Activated CD4-positive, alpha-beta T cell treated with anti-CD3 and anti-CD28 coated beads, Interleukin-2, amount 50 U/mL, for 4 hours (primary cell): ENCODE data around the gene FHDC1.

Source experiments
- DNase-seq, 2 experiments: peaks; one replicate each; pipeline ENCODE4 v3.0.0-alpha.2; 2020

FHDC1 gene

DNA sequence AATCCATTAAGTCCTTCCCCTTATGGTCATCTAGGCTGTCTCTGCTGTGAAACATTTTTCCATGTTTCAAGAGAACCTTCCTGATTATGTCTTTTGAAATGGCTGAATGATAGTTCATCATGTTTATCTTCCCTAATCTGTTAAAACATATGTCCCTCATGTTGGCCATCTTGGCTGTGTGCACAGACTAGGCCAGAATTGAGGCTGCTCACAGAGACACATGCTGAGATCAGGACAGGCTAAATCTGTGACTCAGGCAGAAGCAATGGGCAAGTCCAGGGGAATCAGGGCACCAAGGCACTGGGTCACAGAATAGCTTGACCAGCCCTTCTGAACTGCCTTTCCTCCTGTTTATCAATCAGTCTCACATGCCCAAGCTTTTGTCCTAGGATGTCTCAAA is 78.3 kb downstream of the FHDC1 start:
- no peak for DNase-seq

DNA sequence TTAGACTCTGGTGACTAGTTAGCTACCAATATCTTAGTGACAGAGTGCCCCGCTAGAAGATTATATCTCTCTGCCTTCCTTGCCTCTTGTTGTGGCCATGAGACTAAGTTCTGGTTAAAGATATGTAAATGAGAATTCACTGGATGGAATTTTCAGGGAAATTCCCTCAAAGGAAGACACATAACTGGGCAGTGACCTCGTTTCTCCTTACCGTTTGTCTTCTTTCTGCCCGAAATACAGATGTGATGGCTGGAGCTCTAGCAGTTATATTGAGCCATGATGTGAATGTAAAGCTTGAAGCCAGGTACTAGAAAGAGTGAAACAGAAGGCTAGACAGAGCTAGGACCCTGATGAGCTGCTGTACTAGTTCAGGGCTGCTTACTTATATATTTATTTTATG is 80.5 kb downstream of the FHDC1 start:
- DNase-seq: no peak

DNA sequence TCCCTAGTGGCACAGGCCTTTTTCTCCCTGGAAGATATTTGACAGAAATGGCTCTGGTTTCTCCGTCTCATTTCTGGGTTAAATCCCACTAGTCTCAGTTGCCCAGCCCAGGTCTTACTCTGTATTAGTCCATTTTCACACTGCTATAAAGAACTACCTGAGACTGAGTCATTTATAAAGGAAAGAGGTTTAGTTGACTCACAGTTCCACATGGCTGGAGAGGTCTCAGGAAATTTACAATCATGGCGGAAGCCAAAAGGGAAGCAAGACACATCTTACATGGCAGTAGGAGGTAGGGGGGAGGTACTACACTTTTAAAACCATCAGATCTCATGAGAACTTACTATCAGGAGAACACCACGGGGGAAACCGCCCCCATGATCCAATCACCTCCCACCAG is 81.9 kb downstream of the FHDC1 start:
- no peak for DNase-seq

DNA sequence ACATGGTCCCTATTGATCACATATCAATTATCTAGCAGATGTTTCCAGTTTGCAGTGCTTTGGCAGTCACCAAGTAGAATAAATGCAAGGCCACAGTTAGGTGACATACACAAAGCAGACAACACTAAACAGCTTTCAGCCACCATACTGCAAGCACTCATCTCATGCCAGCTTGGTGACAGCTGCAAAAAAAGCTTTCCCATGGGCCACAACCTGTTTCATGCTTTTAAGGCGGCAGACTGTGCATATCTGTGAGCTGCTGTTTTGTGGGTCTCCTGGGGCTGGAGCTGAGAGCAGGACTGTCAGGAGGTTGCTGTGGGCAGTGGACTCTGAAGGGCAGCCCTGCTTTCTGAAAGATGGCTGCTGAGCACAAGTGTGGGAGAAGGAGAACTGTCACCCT is 82.6 kb downstream of the FHDC1 start:
- DNase-seq: no peak

DNA sequence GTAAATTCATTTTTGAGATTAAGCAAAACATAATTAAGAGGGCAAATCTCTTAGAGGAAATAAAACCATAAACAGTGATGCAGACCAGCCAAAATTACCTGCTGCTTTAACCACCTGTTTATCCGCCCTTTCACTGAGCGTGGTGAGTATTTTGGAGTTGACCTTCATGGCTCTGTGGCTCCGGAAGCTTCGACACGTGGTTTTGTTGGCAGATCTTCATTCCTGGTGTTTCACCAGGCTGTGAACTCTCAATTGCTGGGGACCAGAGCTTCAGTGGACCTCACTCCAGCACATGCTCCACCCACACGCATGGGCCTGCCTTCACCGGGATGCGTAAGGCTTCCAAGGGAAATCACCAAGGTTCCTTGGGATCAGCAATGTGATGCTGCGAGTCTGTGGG is 83.8 kb downstream of the FHDC1 start:
- no peak for DNase-seq

DNA sequence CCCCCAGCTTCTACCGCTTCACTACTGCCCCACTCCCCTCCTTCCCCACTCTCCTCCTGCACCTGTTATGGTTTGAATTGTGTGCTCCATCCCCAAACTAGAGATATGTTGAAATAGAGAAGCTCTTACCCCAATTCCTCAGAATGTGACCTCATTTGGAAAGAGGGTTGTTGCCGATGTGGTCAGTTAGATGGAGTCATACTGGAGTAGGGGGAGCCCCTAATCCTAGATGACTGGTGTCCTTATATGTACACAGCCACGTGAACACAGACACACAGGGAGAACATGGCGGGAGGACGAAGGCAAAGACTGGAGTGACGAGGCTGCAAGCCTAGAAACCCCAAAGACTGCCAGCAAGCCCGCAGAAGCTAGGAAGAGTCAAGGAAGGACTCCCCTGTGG is 84.3 kb downstream of the FHDC1 start:
- no peak for DNase-seq

DNA sequence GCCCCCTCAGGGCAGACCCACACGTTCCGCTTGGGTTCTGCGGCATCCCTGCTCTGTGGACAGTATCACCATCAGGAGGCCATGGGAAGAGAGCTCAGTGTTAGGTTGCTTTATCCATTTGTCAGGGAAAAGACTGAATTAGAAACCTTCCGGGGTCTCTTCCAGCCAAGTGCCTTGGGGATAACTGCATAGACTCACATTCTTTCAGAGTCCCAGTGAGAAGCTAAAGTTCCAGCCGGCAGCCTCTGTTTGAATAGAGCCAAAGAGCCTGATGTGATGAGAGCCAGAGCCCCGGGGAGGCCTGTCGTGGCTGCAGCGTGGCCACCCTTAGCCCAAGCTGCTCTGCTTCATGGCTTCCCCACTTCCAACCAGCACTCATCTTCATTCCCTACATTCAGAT is 85.2 kb downstream of the FHDC1 start:
- DNase-seq: no peak

DNA sequence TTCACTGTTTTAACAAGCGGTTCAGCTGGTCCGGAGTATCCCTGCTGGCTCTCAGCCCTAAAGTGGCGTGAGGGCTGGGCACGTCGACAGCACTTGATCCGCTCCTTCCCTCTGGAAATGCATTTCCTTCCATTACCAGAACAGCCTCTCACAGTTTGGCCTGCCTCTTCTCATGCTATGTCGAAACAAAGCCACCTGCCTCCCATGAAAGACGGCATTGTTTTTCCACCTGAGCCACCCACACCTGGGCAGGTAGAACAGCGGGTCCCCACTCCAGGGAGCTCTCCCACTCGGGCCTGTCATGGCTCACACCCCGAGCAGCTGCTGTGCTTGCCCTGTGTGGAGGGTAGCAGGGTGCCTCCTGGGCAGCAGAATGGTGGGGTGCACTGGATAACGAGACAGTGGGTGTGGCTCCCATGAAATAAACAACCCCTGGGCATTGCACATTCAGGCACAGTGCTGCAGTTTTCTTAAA is 86.2 kb downstream of the FHDC1 start:
- DNase-seq: no peak

DNA sequence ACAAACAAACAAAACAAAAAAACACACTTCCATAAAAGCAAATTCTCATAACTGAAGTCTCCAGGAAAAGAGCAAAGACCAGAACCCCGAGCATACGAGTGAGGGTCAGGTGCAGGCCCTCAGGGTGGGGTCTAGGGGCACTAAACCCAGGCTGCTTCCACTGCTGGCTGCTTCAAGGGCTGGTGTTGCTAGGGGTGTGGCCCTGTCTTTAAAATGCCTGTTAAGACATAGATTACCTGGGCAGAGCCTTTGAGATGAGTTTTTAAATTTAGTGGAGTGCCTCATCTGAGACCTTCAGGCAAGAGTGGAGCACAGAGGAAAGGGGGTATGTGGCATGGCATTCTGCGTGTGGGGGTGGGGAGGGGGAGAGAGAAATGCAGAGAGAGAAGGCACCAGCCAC is 87.0 kb downstream of the FHDC1 start:
- DNase-seq: no peak

DNA sequence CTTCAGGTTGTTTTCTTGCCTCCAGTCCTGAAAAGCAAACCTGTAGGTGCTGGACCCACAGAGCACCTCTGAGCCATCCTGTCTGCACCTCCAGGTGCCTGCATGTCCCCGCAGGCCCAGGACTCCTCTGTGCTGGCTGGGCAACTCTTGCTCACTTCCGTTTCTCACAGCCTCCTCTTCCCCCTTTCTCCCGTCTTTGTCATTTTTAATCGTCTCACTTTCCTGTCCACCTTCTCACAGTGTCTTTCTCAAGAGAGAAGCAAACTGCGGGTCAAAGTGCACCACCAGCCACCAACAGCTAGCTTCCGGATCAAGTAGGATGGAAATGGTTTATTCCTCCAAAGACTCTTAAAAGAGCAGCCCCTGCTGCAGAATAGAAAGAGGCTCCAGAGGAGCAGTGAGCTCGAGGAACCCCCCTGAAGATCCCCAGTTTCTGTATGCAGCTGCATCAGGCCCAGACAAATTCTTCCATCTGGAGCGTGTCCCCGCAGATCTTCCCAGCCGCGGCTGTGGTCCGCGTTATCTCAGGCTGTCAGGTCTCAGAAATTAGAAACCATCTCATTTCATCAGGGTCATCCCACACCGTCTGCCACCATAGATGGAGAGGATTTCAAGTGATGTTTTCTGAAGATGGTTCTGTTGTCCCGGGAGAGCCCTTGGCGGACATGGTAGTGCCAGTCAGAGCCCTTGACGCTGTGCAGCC is 87.7 kb downstream of the FHDC1 start:
- no peak for DNase-seq

DNA sequence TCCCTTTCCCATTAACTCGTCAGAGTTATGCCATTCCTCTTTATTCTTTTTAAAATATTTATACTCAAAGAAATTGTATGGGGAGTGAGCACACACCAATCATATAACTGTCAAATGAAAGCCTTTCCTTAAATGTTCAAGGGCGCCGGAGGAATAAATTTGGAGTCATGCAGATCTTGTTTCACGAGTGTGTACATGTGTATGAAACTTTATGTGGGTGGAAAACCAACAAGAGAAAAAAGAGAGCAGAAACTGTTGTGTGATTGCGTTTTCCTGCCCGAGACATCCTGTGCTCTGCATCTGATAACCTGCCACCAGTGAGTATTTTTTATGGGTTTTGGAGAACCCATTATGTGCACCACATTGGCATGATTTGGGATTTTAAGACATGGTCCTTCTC is 88.3 kb downstream of the FHDC1 start:
- no peak for DNase-seq

DNA sequence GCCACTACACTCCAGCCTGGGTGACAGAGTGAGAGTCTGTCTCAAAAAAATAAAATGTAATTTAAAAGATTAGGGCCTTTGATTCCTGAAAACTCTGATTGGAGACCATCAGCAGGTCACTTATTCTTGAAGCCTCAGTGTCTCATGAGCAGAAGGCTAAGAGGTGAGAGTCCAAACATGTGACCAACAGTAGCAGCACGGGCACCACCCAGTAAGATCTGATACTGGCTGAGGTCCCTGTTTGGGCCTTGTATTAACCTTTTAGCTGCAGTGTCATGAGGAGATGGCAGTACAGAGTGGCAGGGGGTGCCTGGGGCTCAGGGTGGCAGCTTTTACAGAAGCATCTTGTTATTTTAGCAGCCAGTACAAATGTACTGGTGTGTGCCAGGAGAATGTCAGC is 89.3 kb downstream of the FHDC1 start:
- DNase-seq: no peak

DNA sequence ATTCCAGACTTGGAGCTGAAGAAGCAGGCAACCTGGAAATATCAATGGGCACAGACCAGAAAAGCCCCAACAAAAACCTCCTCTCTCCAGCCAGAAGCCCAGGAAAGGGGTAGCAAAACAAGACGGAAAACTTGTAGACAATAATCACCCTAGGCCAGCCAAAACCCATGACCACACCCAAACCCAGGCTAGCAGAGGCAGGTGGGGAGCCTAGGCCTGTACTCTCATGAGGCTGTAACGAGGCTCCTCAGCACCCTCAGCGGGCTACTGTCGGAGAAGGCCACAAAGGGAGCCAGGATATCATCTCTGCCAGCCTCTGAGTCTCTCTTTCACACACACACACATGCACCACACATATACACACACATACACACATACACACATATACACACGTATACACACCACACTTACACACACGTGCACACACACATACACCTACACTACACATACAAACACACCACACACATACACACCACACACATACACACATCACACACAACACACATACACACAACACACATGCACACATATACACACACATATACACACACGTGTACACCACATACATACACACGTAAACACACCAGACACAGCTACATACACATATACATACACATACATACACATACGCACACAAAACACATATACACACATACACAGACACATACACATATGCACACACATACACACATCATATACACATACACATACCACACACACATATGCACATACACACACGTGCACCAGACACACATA is 90.6 kb downstream of the FHDC1 start:
- no peak for DNase-seq

DNA sequence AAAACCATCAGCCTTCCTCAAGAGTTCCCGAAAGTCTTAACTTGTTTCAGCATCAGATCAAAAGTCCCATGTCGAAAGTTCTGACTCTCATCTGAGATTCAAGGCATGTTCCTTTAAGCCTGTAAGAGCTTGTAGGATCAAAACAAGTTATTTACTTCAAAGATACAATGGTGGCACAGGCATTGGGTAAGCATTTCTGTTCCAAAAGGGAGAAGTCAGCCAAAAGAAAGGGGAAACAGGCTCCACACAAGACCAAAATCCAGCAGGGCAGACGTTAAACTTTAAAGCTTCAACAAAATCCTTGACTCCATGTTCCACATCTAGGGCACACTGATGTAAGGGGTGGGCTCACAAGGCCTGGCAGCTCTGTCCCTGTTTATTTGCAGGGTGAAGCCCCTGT is 91.7 kb downstream of the FHDC1 start:
- no peak for DNase-seq

DNA sequence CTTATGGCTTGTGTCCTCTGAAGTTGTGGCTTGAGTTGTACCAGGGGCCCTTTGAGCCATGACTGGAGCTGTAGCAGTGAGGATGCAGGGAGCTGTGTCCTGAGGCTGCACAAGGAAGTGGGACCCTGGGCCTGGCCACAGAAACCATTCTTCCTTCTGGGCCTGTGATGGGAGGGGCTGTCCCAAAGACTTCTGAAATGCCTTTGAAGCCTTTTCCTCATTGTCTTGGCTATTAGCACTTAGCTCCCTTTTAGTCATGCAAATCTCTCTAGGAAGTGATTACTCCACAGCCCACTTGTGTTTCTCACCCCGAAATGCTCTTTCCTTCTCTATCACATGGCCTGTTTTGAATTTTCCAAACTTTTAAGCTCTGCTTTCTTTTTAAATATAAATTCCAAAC is 92.4 kb downstream of the FHDC1 start:
- DNase-seq: no peak
